CD4-positive, alpha-beta T cell treated with Interleukin-15 for 1 hour (primary cell): ENCODE data around the gene PRKD1.
"Not testable (repeated sequence)": the region's sequence is repeated elsewhere in the genome, so short reads cannot be mapped to it uniquely, and the experiment has no call there.

ENCODE experiments used
- DNase-seq: peaks from one replicate; pipeline ENCODE4 v3.0.0-alpha.2; 2020

Gene PRKD1

GRCh38 chr14:29734732-29735131 is 192.9 kb downstream of the PRKD1 start:
- no peak for DNase-seq

- not testable (repeated sequence) for DNase-seq
Observed at GRCh38 chr14:29726560-29727331, 200.9 kb downstream of the PRKD1 start.

- DNase-seq, result no peak
Observed at GRCh38 chr14:29724991-29725390, 202.7 kb downstream of the PRKD1 start.

GRCh38 chr14:29722831-29723230 is 204.8 kb downstream of the PRKD1 start:
- no peak for DNase-seq

GRCh38 chr14:29721586-29721985 is 206.1 kb downstream of the PRKD1 start:
- DNase-seq, result no peak

GRCh38 chr14:29717901-29718300 is 209.7 kb downstream of the PRKD1 start:
- DNase-seq, result no peak

- DNase-seq, result no peak
Observed at GRCh38 chr14:29716150-29716549, 211.5 kb downstream of the PRKD1 start.

GRCh38 chr14:29712601-29713000 is 215.0 kb downstream of the PRKD1 start:
- no peak for DNase-seq

- no peak for DNase-seq
Observed at GRCh38 chr14:29710015-29710414, 217.6 kb downstream of the PRKD1 start.

GRCh38 chr14:29709490-29709889 is 218.2 kb downstream of the PRKD1 start:
- no peak for DNase-seq

GRCh38 chr14:29706700-29707099 is 220.9 kb downstream of the PRKD1 start:
- DNase-seq, result no peak

GRCh38 chr14:29705801-29706200 is 221.8 kb downstream of the PRKD1 start:
- DNase-seq, result no peak

- not testable (repeated sequence) for DNase-seq
Observed at GRCh38 chr14:29689597-29689996, 238.1 kb downstream of the PRKD1 start.

GRCh38 chr14:29687866-29688265 is 239.8 kb downstream of the PRKD1 start:
- DNase-seq, result no peak

GRCh38 chr14:29687071-29687765 is 240.4 kb downstream of the PRKD1 start:
- DNase-seq, result no peak

GRCh38 chr14:29684926-29685325 is 242.7 kb downstream of the PRKD1 start:
- no peak for DNase-seq

GRCh38 chr14:29682789-29683188 is 244.9 kb downstream of the PRKD1 start:
- no peak for DNase-seq

- no peak for DNase-seq
Observed at GRCh38 chr14:29681316-29681715, 246.3 kb downstream of the PRKD1 start.

- DNase-seq, result no peak
Observed at GRCh38 chr14:29674566-29675285, 252.9 kb downstream of the PRKD1 start.

GRCh38 chr14:29672831-29673230 is 254.8 kb downstream of the PRKD1 start:
- no peak for DNase-seq

GRCh38 chr14:29671034-29671433 is 256.6 kb downstream of the PRKD1 start:
- no peak for DNase-seq

GRCh38 chr14:29668201-29668600 is 259.4 kb downstream of the PRKD1 start:
- DNase-seq, result no peak

- no peak for DNase-seq
Observed at GRCh38 chr14:29664515-29664914, 263.1 kb downstream of the PRKD1 start.

GRCh38 chr14:29663281-29663801 is 264.3 kb downstream of the PRKD1 start:
- DNase-seq, result no peak
